ENCODE results near the gene CALD1.

CALD1 gene

GRCh38 chr7:134834689-134835462 is 55.4 kb downstream of the CALD1 start:
- FAIRE-seq (no peak), DNase-seq (ENCODE audit: insufficient read length) (no peak)
- TF ChIP-seq TAF1 (IDR thresholded peaks at IDR 0.05; ENCODE audit: borderline replicate concordance, low read depth, low read length) (no peak), POLR2AphosphoS5 (IDR thresholded peaks at IDR 0.05; ENCODE audit: low read depth, low read length) (no peak), POLR2A (IDR thresholded peaks at IDR 0.05; ENCODE audit: low read depth, low read length) (no peak)

GRCh38 chr7:134835463-134835823 is 56.0 kb downstream of the CALD1 start:
- FAIRE-seq (no peak), DNase-seq (ENCODE audit: insufficient read length) (no peak)
- no peak for TF ChIP-seq POLR2AphosphoS5 (IDR thresholded peaks at IDR 0.05; ENCODE audit: low read depth, low read length)
- no peak for TF ChIP-seq POLR2A (IDR thresholded peaks at IDR 0.05; ENCODE audit: low read depth, low read length)
- TF ChIP-seq TAF1 (IDR thresholded peaks at IDR 0.05; ENCODE audit: borderline replicate concordance, low read depth, low read length), result no peak

- TF ChIP-seq TAF1 (IDR thresholded peaks at IDR 0.05; ENCODE audit: borderline replicate concordance, low read depth, low read length), result no peak
- no peak for TF ChIP-seq POLR2A (IDR thresholded peaks at IDR 0.05; ENCODE audit: low read depth, low read length)
- FAIRE-seq (no peak), DNase-seq (ENCODE audit: insufficient read length) (no peak)
Observed at GRCh38 chr7:134836447-134836846, 57.0 kb downstream of the CALD1 start.

- TF ChIP-seq POLR2A (IDR thresholded peaks at IDR 0.05; ENCODE audit: low read depth, low read length) (no peak), TAF1 (IDR thresholded peaks at IDR 0.05; ENCODE audit: borderline replicate concordance, low read depth, low read length) (no peak), POLR2AphosphoS5 (IDR thresholded peaks at IDR 0.05; ENCODE audit: low read depth, low read length) (no peak)
- FAIRE-seq (no peak), DNase-seq (ENCODE audit: insufficient read length) (no peak)
Observed at GRCh38 chr7:134839298-134839697, 59.9 kb downstream of the CALD1 start.

GRCh38 chr7:134842062-134842461 is 62.6 kb downstream of the CALD1 start:
- TF ChIP-seq POLR2A (IDR thresholded peaks at IDR 0.05; ENCODE audit: low read depth, low read length) (no peak), POLR2AphosphoS5 (IDR thresholded peaks at IDR 0.05; ENCODE audit: low read depth, low read length) (no peak), TAF1 (IDR thresholded peaks at IDR 0.05; ENCODE audit: borderline replicate concordance, low read depth, low read length) (no peak)
- FAIRE-seq (no peak), DNase-seq (ENCODE audit: insufficient read length) (no peak)

- TF ChIP-seq POLR2AphosphoS5 (IDR thresholded peaks at IDR 0.05; ENCODE audit: low read depth, low read length) (no peak), TAF1 (IDR thresholded peaks at IDR 0.05; ENCODE audit: borderline replicate concordance, low read depth, low read length) (no peak), POLR2A (IDR thresholded peaks at IDR 0.05; ENCODE audit: low read depth, low read length) (no peak)
- DNase-seq (ENCODE audit: insufficient read length) (no peak), FAIRE-seq (no peak)
Observed at GRCh38 chr7:134842886-134843430, 63.5 kb downstream of the CALD1 start.

GRCh38 chr7:134844200-134844599 is 64.8 kb downstream of the CALD1 start:
- no peak for DNase-seq (ENCODE audit: insufficient read length)
- no peak for FAIRE-seq
- TF ChIP-seq POLR2A (IDR thresholded peaks at IDR 0.05; ENCODE audit: low read depth, low read length) (no peak), POLR2AphosphoS5 (IDR thresholded peaks at IDR 0.05; ENCODE audit: low read depth, low read length) (no peak), TAF1 (IDR thresholded peaks at IDR 0.05; ENCODE audit: borderline replicate concordance, low read depth, low read length) (no peak)

- TF ChIP-seq POLR2AphosphoS5 (IDR thresholded peaks at IDR 0.05; ENCODE audit: low read depth, low read length), result no peak
- DNase-seq (ENCODE audit: insufficient read length), result no peak
- FAIRE-seq, result no peak
Observed at GRCh38 chr7:134845461-134845860, 66.0 kb downstream of the CALD1 start.

GRCh38 chr7:134847851-134848588 is 68.6 kb downstream of the CALD1 start:
- no peak for DNase-seq (ENCODE audit: insufficient read length)
- FAIRE-seq, result no peak
- TF ChIP-seq POLR2A (IDR thresholded peaks at IDR 0.05; ENCODE audit: low read depth, low read length), result no peak
- TF ChIP-seq TAF1 (IDR thresholded peaks at IDR 0.05; ENCODE audit: borderline replicate concordance, low read depth, low read length), result no peak
- TF ChIP-seq POLR2AphosphoS5 (IDR thresholded peaks at IDR 0.05; ENCODE audit: low read depth, low read length), result no peak

GRCh38 chr7:134850066-134850465 is 70.6 kb downstream of the CALD1 start:
- no peak for DNase-seq (ENCODE audit: insufficient read length)
- TF ChIP-seq TAF1 (IDR thresholded peaks at IDR 0.05; ENCODE audit: borderline replicate concordance, low read depth, low read length) (no peak), POLR2A (IDR thresholded peaks at IDR 0.05; ENCODE audit: low read depth, low read length) (no peak), POLR2AphosphoS5 (IDR thresholded peaks at IDR 0.05; ENCODE audit: low read depth, low read length) (no peak)
- FAIRE-seq, result no peak

- DNase-seq (ENCODE audit: insufficient read length), result no peak
- TF ChIP-seq POLR2AphosphoS5 (IDR thresholded peaks at IDR 0.05; ENCODE audit: low read depth, low read length), result no peak
- TF ChIP-seq POLR2A (IDR thresholded peaks at IDR 0.05; ENCODE audit: low read depth, low read length), result no peak
- no peak for TF ChIP-seq TAF1 (IDR thresholded peaks at IDR 0.05; ENCODE audit: borderline replicate concordance, low read depth, low read length)
- no peak for FAIRE-seq
Observed at GRCh38 chr7:134851141-134851540, 71.7 kb downstream of the CALD1 start.

GRCh38 chr7:134852625-134853024 is 73.2 kb downstream of the CALD1 start:
- TF ChIP-seq TAF1 (IDR thresholded peaks at IDR 0.05; ENCODE audit: borderline replicate concordance, low read depth, low read length), result no peak
- no peak for TF ChIP-seq POLR2A (IDR thresholded peaks at IDR 0.05; ENCODE audit: low read depth, low read length)
- TF ChIP-seq POLR2AphosphoS5 (IDR thresholded peaks at IDR 0.05; ENCODE audit: low read depth, low read length), result no peak
- FAIRE-seq (no peak), DNase-seq (ENCODE audit: insufficient read length) (no peak)
